Spleen (tissue), 13 donors: Measurements from ENCODE around the gene KRTAP4-8. TPM values are rescaled to one million over a fixed set of nuclear protein-coding genes. Genes with fewer than 3 reads are reported as not detected.

Source experiments
- DNase-seq: peaks from one replicate; pipeline ENCODE4 v3.0.0-alpha.2; 2020
- H3K27ac ChIP-seq, 8 donors: fragments of 200-600 bp; sonication (generic) in 7 of 8; 1 replicate in 4 of 8; 2 replicates in 4 of 8; pipeline versions ENCODE4 v1.5.0 to v1.8.0; 2016 to 2021; ENCODE audit warnings: inconsistent platforms in 4 of 8, mild to moderate bottlenecking in 4 of 8, moderate library complexity in 1 of 8
- H3K27me3 ChIP-seq, 7 donors: fragments of 200-600 bp; sonication (generic) in 6 of 7; replicated peaks in 1 of 7; 1 replicate in 4 of 7; 2 replicates in 3 of 7; pipeline versions ENCODE4 v1.5.0 to v1.8.0; 2016 to 2021; ENCODE audit warnings: inconsistent platforms in 3 of 7, mild to moderate bottlenecking in 1 of 7
- H3K36me3 ChIP-seq, 6 donors: fragments of 200-600 bp; sonication (generic) in 5 of 6; 1 replicate in 4 of 6; 2 replicates in 2 of 6; pipeline versions ENCODE4 v1.5.0 to v1.8.0; 2016 to 2021; ENCODE audit warnings: inconsistent platforms in 2 of 6
- H3K4me1 ChIP-seq, 6 donors: fragments of 200-600 bp; sonication (generic) in 5 of 6; 1 replicate in 3 of 6; 2 replicates in 3 of 6; pipeline versions ENCODE4 v1.5.0 to v1.8.0; 2016 to 2021; ENCODE audit warnings: inconsistent platforms in 3 of 6
- H3K4me3 ChIP-seq, 8 donors: fragments of 200-600 bp; sonication (generic) in 7 of 8; 1 replicate in 4 of 8; 2 replicates in 4 of 8; pipeline versions ENCODE4 v1.5.0 to v1.8.0; 2016 to 2021; ENCODE audit warnings: inconsistent platforms in 4 of 8, mild to moderate bottlenecking in 4 of 8, moderate library complexity in 2 of 8
- H3K9me3 ChIP-seq, 8 donors: fragments of 200-600 bp; sonication (generic) in 7 of 8; 1 replicate in 4 of 8; 2 replicates in 4 of 8; pipeline versions ENCODE4 v1.5.0 to v1.8.0; 2016 to 2021; ENCODE audit warnings: inconsistent platforms in 4 of 8
- CTCF ChIP-seq, 11 experiments: fragments of 200-600 bp in 7 of 11; fragments of 450-650 bp in 4 of 11; sonication (generic) in 4 of 11; IDR thresholded peaks in 8 of 11; conservative IDR thresholded peaks in 3 of 11; 1 replicate in 7 of 11; 2 replicates in 4 of 11; pipeline versions ENCODE4 v1.4.0 to v1.8.0; 2016 to 2021; ENCODE audit warnings: antibody characterized with exemption in 11 of 11, inconsistent platforms in 4 of 11, mild to moderate bottlenecking in 1 of 11
- POLR2A ChIP-seq, 3 donors: fragments of 450-650 bp; IDR thresholded peaks; one replicate each; pipeline ENCODE4 v1.5.1; 2017; ENCODE audit warnings: antibody characterized with exemption in 3 of 3, mild to moderate bottlenecking in 1 of 3
- POLR2AphosphoS5 ChIP-seq, 3 donors: sonication (generic); formaldehyde crosslinking; IDR thresholded peaks; one replicate each; pipeline ENCODE4 v1.5.1; 2017; ENCODE audit warnings: antibody characterized with exemption in 3 of 3
- WGBS, 5 donors: extraction: QIAGEN DNeasy Blood & Tissue Kit in 3 of 5; methylation state at CpG; one replicate each; pipeline versions ENCODE4 v1.1.5 to v1.1.7; 2013 to 2018; 5-methylcytosine and 5-hydroxymethylcytosine counted together
- intact Hi-C: fragments of 100-400 bp; cut with DNase I; formaldehyde crosslinking; loops from one replicate; pipeline ENCODE4 v1.15.0; 2023; ENCODE audit warnings: low total_unique reads
- long read RNA-seq, 2 donors: transcript quantifications; one replicate each; lab custom pipeline, GENCODE V29; 2026
- polyA plus RNA-seq, 3 donors: library from polyadenylated mRNA; stranded (reverse); fragments of 200-250 nt; gene quantifications; one replicate each; pipeline ENCODE4 v1.2.1, GENCODE V29; 2013
- total RNA-seq, 7 donors: library from RNA; depleted of rRNA in 3 of 7; stranded (reverse); fragments of >200 nt in 3 of 7; fragmentation: NEBNext Ultra II Directional in 4 of 7; extraction: Animal tissue kit (Norgen Biotek cat#: 25700) in 4 of 7; gene quantifications; one replicate each; pipeline versions ENCODE4 v1.1.0 to v1.2.1, GENCODE V29; 2016 to 2021
- donor health status: healthy with polysubstance abuse.
- donor health status: DM: no; HTN: no; CAD: no; lungs with moderate emphysema.
- donor health status: DM: no; HTN: no; CAD: no.
- donor health status: Bipolar disorder and iron deficiency.
- donor health status: healthy.
- donor health status: DM: no; HTN: no; CAD: no.
- donor health status: DM: yes; HTN: yes; CAD: no.

KRTAP4-8 gene
- not detected for total RNA-seq
- not detected for polyA plus RNA-seq
- long read RNA-seq, donor 1 = 0 reads
- long read RNA-seq, donor 2 = 0 reads

- 62 to 82% (median 78%) methylated on average over 4 of the region's 4 CpGs for WGBS, 5 donors
Observed at GRCh38 chr17:41098042-41098441, at the start of gene KRTAP4-8. KRTAP4-8 (minus strand) TSS chr17:41098142; CDS start chr17:41098084, 58 bp downstream.

GRCh38 chr17:41145261-41145660 lies 47.3 kb upstream of the KRTAP4-8 start:
- Histone ChIP-seq H3K4me3 (no peak overlapping the region), H3K27me3 (peaks cover 0 to 4% (median 0%) of the 10 kb centered on the region in 7 donors), H3K27ac (no peak overlapping the region), H3K36me3 (no peaks in the 10 kb centered on the region), H3K9me3 (peaks cover 0 to 40% (median 26%) of the 10 kb centered on the region in 8 donors), H3K4me1 (no peaks in the 10 kb centered on the region)
- DNase-seq = no peak
- WGBS, 5 donors = 87 to 95% (median 94%) methylated on average over 2 of the region's 2 CpGs
- TF ChIP-seq POLR2AphosphoS5 (IDR thresholded peaks at IDR 0.05) = no peak
- TF ChIP-seq CTCF (IDR thresholded peaks at IDR 0.05 in 8 of 11, conservative IDR thresholded peaks at IDR 0.05 in 3 of 11) = no peak
- no peak for TF ChIP-seq POLR2A (IDR thresholded peaks at IDR 0.05)
- intact Hi-C loops = no loop called here

More at GRCh38 chr17:41098042-41098441, at the start of gene KRTAP4-8:
- intact Hi-C loops = no loop called here
- no peak for TF ChIP-seq CTCF (IDR thresholded peaks at IDR 0.05 in 8 of 11, conservative IDR thresholded peaks at IDR 0.05 in 3 of 11)
- H3K4me1 ChIP-seq = peaks cover 0 to 9% (median 0%) of the 10 kb centered on the region in 6 donors
- peaks cover 0 to 6% (median 0%) of the 10 kb centered on the region in 8 donors for H3K9me3 ChIP-seq
- no peak within 1 kb of the TSS for H3K4me3 ChIP-seq
- H3K27me3 ChIP-seq = peaks cover 0 to 9% (median 0%) of the 10 kb centered on the region in 7 donors
- H3K36me3 ChIP-seq = no peaks in the 10 kb centered on the region
- H3K27ac ChIP-seq = no peak within 1 kb of the TSS
- DNase-seq = no peak

GRCh38 chr17:41144846-41145245 lies 46.9 kb upstream of the KRTAP4-8 start:
- H3K27ac ChIP-seq = no peak overlapping the region
- TF ChIP-seq CTCF (IDR thresholded peaks at IDR 0.05 in 8 of 11, conservative IDR thresholded peaks at IDR 0.05 in 3 of 11) (no peak), POLR2AphosphoS5 (IDR thresholded peaks at IDR 0.05) (no peak), POLR2A (IDR thresholded peaks at IDR 0.05) (no peak)
- H3K9me3 ChIP-seq = peaks cover 0 to 45% (median 30%) of the 10 kb centered on the region in 8 donors
- DNase-seq = no peak
- peaks cover 0 to 7% (median 0%) of the 10 kb centered on the region in 7 donors for H3K27me3 ChIP-seq
- no peak overlapping the region for H3K4me3 ChIP-seq
- H3K4me1 ChIP-seq = no peaks in the 10 kb centered on the region
- H3K36me3 ChIP-seq = no peaks in the 10 kb centered on the region
- WGBS, 5 donors = 79 to 95% (median 95%) methylated on average over 1 of the region's 1 CpG
- intact Hi-C loops = no loop called here

GRCh38 chr17:41141361-41141760 lies 43.4 kb upstream of the KRTAP4-8 start:
- DNase-seq = no peak
- peaks cover 0 to 7% (median 0%) of the 10 kb centered on the region in 7 donors for H3K27me3 ChIP-seq
- H3K9me3 ChIP-seq = peaks cover 0 to 49% (median 35%) of the 10 kb centered on the region in 8 donors
- intact Hi-C loops = no loop called here
- no peak for TF ChIP-seq POLR2AphosphoS5 (IDR thresholded peaks at IDR 0.05)
- no peak for TF ChIP-seq CTCF (IDR thresholded peaks at IDR 0.05 in 8 of 11, conservative IDR thresholded peaks at IDR 0.05 in 3 of 11)
- no peak for TF ChIP-seq POLR2A (IDR thresholded peaks at IDR 0.05)
- no peak overlapping the region for H3K4me3 ChIP-seq
- no peak overlapping the region for H3K27ac ChIP-seq
- H3K4me1 ChIP-seq = no peaks in the 10 kb centered on the region
- H3K36me3 ChIP-seq = no peaks in the 10 kb centered on the region
